Endodermal cell (in vitro differentiated cells): ENCODE results near the gene UNC5B. TPM values are rescaled to one million over a fixed set of nuclear protein-coding genes. Genes with fewer than 3 reads are reported as not detected.

ENCODE experiments used
- DNase-seq: peaks from one replicate; pipeline ENCODE4 v3.0.0-alpha.2; 2017
- H3K27ac ChIP-seq: 2 replicates; pipeline ENCODE4 v1.5.1; 2013; ENCODE audit warnings: mild to moderate bottlenecking, low read depth, low read length, moderate library complexity
- H3K27me3 ChIP-seq: 2 replicates; pipeline ENCODE4 v1.6.1; 2013; ENCODE audit warnings: mild to moderate bottlenecking, low read length, moderate library complexity; ENCODE audit not compliant: insufficient read depth, control insufficient read depth, poor library complexity, severe bottlenecking
- H3K36me3 ChIP-seq: 2 replicates; pipeline ENCODE4 v1.7.0; 2013; ENCODE audit warnings: mild to moderate bottlenecking, low read length, moderate library complexity; ENCODE audit not compliant: control insufficient read depth, insufficient read depth
- H3K4me1 ChIP-seq: one replicate; pipeline ENCODE4 v1.7.0; 2013; ENCODE audit warnings: low read length; ENCODE audit not compliant: control insufficient read depth, insufficient read depth
- H3K4me3 ChIP-seq: 2 replicates; pipeline ENCODE4 v1.5.1; 2013; ENCODE audit warnings: mild to moderate bottlenecking, low read length, moderate library complexity
- H3K9ac ChIP-seq: 2 replicates; pipeline ENCODE4 v1.6.1; 2013; ENCODE audit warnings: mild to moderate bottlenecking, low read length, moderate library complexity; ENCODE audit not compliant: poor library complexity, severe bottlenecking; ENCODE audit errors: extremely low read depth
- H3K9me3 ChIP-seq: 2 replicates; pipeline ENCODE4 v1.6.1; 2013; ENCODE audit warnings: mild to moderate bottlenecking, low read length, moderate library complexity; ENCODE audit not compliant: control insufficient read depth
- H3K27ac Mint-ChIP-seq: 2 replicates; pipeline ENCODE4 v1.8.0; 2020; ENCODE audit warnings: mixed read lengths
- H3K27me3 Mint-ChIP-seq: 2 replicates; pipeline ENCODE4 v1.8.0; 2021; ENCODE audit warnings: mild to moderate bottlenecking, mixed read lengths; ENCODE audit not compliant: insufficient read depth
- H3K36me3 Mint-ChIP-seq: 2 replicates; pipeline ENCODE4 v1.8.0; 2020; ENCODE audit warnings: low read depth, mixed read lengths
- H3K4me1 Mint-ChIP-seq: 2 replicates; pipeline ENCODE4 v1.8.0; 2020; ENCODE audit warnings: mixed read lengths
- H3K4me3 Mint-ChIP-seq: 2 replicates; pipeline ENCODE4 v1.8.0; 2020; ENCODE audit warnings: mild to moderate bottlenecking, moderate library complexity, mixed read lengths
- H3K9me3 Mint-ChIP-seq: 2 replicates; pipeline ENCODE4 v1.8.0; 2020; ENCODE audit warnings: mild to moderate bottlenecking, mixed read lengths
- CTCF ChIP-seq: fragments of 200-600 bp; sonication (generic); conservative IDR thresholded peaks from 2 replicates; pipeline ENCODE4 v1.5.0; 2021; ENCODE audit warnings: antibody characterized with exemption, mild to moderate bottlenecking
- WGBS, 2 experiments: methylation state at CpG; one replicate each; pipeline versions ENCODE4 v1.1.5 to v1.1.7; 2013; ENCODE audit warnings: missing lambda C conversion rate in 2 of 2, mixed read lengths in 1 of 2; ENCODE audit not compliant: insufficient coverage in 1 of 2, insufficient read length in 1 of 2; 5-methylcytosine and 5-hydroxymethylcytosine counted together
- total RNA-seq, 2 donors: library from RNA; stranded (reverse); fragmentation: NEBNext Ultra II Directional in 1 of 2; extraction: Animal tissue kit (Norgen Biotek cat#: 25700) in 1 of 2; gene quantifications; 2 replicates in 1 of 2; 3 replicates in 1 of 2; pipeline ENCODE4 v1.2.1, GENCODE V29; 2021

UNC5B gene
- total RNA-seq, 2 donors from 2014 or later = 9.7 to 14.5 TPM

GRCh38 chr10:71241114-71241829 is 28.9 kb downstream of the UNC5B start:
- H3K27ac ChIP-seq = no peak overlapping the region
- peaks cover 15% of the 10 kb centered on the region for H3K4me1 ChIP-seq
- Mint-ChIP-seq H3K27ac (no peak overlapping the region), H3K36me3 (no peaks in the 10 kb centered on the region), H3K4me1 (peaks cover 19% of the 10 kb centered on the region), H3K4me3 (no peak overlapping the region), H3K9me3 (no peaks in the 10 kb centered on the region), H3K27me3 (no peaks in the 10 kb centered on the region)
- no peak for TF ChIP-seq CTCF
- no peak overlapping the region for H3K9ac ChIP-seq
- H3K4me3 ChIP-seq = no peak overlapping the region
- H3K27me3 ChIP-seq = no peaks in the 10 kb centered on the region
- H3K9me3 ChIP-seq = no peaks in the 10 kb centered on the region
- no peak for DNase-seq
- 87 to 92% methylated on average over 6 to 11 of the region's 11 CpGs for WGBS, 2 experiments
- H3K36me3 ChIP-seq = no peaks in the 10 kb centered on the region

GRCh38 chr10:71241830-71242621 is 29.7 kb downstream of the UNC5B start:
- Mint-ChIP-seq H3K4me1 (peaks cover 25% of the 10 kb centered on the region), H3K27ac (no peak overlapping the region), H3K9me3 (no peaks in the 10 kb centered on the region), H3K36me3 (no peaks in the 10 kb centered on the region), H3K27me3 (no peaks in the 10 kb centered on the region), H3K4me3 (no peak overlapping the region)
- 89 to 92% methylated on average over 7 to 12 of the region's 12 CpGs for WGBS, 2 experiments
- Histone ChIP-seq H3K9ac (no peak overlapping the region), H3K9me3 (no peaks in the 10 kb centered on the region), H3K36me3 (no peaks in the 10 kb centered on the region), H3K4me1 (peaks cover 18% of the 10 kb centered on the region), H3K27me3 (no peaks in the 10 kb centered on the region), H3K27ac (no peak overlapping the region), H3K4me3 (no peak overlapping the region)
- no peak for TF ChIP-seq CTCF
- DNase-seq = no peak

GRCh38 chr10:71242622-71243009 is 30.2 kb downstream of the UNC5B start:
- peaks cover 19% of the 10 kb centered on the region for H3K4me1 ChIP-seq

More at GRCh38 chr10:71242622-71243009, 30.2 kb downstream of the UNC5B start:
- 90 to 94% methylated on average over 11 to 13 of the region's 13 CpGs for WGBS, 2 experiments
- Histone ChIP-seq H3K9ac (no peak overlapping the region), H3K9me3 (no peaks in the 10 kb centered on the region), H3K27me3 (no peaks in the 10 kb centered on the region), H3K27ac (no peak overlapping the region), H3K36me3 (no peaks in the 10 kb centered on the region), H3K4me3 (no peak overlapping the region)
- Mint-ChIP-seq H3K27ac (no peak overlapping the region), H3K27me3 (no peaks in the 10 kb centered on the region), H3K4me1 (peaks cover 27% of the 10 kb centered on the region), H3K4me3 (no peak overlapping the region), H3K36me3 (no peaks in the 10 kb centered on the region), H3K9me3 (no peaks in the 10 kb centered on the region)
- TF ChIP-seq CTCF = peak; percentile 51
- peak; percentile 78 for DNase-seq
